ENCODE data around the gene CASTOR1.

Gene CASTOR1

DNA sequence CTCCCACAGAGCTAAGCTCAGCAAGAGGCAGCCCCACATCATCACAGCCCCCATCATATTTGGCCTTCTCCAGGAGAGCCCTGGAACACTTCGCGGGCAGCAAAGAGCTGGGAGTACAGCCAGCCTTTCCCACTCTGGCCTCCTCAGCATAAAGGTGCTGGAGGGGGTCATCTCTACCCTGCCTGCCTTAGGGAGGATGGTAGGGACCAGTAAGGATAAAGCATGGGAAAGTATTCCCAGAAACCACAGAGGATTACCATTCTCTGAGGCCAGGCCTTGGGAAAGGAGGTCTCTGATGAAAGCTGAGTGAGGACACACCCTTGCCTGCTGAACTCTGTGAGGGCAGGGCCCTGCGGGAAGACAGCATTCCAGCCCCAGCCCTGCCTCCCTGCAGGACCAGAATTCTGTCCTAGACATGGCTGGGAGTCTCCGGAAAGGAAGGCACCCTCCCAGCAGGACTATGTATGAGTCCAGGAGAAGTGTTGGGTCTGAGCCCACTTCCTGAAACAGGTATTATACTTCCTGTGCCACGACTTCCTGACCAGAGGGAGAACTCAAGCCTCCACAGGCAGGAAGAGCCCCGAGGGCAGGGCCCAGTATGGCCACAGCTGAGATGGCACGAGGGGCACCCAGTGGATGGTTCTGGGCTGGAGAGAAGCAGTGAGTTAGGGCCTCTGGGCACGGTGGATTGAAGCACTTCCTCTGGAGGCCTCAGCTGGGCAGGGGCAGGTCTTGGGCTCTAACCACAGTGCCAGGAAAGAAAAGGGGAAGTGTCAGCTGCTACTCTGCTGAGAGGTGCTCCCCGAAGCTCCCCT is 12.9 kb upstream of the CASTOR1 start:
- no peaks in the 10 kb centered on the region for H3K9me3 Mint-ChIP-seq
- DNase-seq, result no peak
- peaks cover 68% of the 10 kb centered on the region for H3K36me3 Mint-ChIP-seq
- H3K27ac Mint-ChIP-seq, result peak overlapping the region; percentile 96
- H3K27me3 Mint-ChIP-seq, result no peaks in the 10 kb centered on the region
- peaks cover 97% of the 10 kb centered on the region for H3K4me1 Mint-ChIP-seq
- peak overlapping the region; percentile 19 for H3K4me3 Mint-ChIP-seq
- CTCF ChIA-PET, result interaction anchor here (0.6 to 6.7 kb wide), 6 partner anchors 12 to 124 kb away, joined by 3 to 57 read pairs (median 4); partner anchors contain the start of genes CASTOR1 and RNF215

DNA sequence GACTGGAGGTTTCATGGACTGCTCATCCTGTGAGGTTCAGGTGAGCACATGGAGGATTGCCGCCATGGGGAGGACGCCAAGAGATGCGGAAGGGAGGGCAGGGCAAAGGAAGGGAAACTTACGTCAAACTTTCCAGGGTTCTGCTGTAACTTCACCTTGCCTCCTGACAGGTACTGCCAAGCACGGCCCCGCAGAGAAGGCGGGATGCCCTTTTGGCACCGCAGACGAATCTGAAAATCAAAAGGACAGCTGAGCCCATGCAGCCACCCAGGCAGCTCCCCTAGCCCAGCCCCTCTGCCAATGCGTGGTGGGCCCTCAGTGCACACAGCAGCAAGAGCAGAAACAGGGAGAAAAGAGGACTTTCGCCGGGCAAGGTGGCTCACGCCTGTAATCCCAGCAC is 10.0 kb upstream of the CASTOR1 start:
- H3K36me3 Mint-ChIP-seq, result peaks cover 72% of the 10 kb centered on the region

DNA sequence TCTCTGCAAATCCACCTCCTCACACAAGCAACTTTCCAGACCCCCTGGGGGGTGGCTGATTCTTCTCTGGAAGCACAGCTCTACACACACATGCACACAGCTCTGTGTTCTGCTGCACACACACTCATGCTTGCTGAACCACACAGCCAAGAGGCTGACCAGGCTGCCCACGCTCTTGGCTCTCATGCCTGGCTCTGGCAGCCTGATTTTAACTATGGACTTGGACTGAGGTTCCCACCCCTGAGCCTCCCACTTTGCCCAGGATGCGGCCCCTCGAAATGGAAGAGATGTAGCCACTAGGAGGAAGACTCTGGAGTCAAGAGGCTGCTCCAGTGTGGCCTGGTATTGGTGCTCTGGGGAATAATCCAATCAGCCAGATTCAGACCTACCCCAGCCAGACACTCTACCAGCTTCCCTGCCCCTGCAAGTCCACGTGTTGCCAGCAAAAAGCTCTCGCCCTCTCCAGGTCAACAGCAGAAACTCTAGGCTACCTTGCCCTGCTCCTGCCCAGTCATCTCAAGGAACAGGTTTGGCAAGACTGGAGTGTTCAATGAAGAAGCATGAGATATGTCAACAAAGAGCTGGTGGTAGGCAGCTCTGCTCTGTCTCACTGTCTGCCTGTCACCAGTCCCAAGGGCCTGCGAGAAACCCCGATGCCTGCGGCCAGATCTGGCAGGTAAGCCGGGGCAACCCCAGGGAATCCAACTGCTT is 8.8 kb upstream of the CASTOR1 start:
- no peak for DNase-seq
- Mint-ChIP-seq H3K36me3 (peaks cover 73% of the 10 kb centered on the region), H3K9me3 (no peaks in the 10 kb centered on the region), H3K4me3 (no peak overlapping the region), H3K27me3 (no peaks in the 10 kb centered on the region), H3K4me1 (peaks cover 81% of the 10 kb centered on the region), H3K27ac (peak overlapping the region; percentile 97)
- CTCF ChIA-PET, result interaction anchor here (0.9 to 1.1 kb wide), 3 partner anchors 11 to 188 kb away, joined by 3 to 4 read pairs (median 3); no protein-coding TSS in a partner anchor

More for the DNA sequence above, 10.0 kb upstream of the CASTOR1 start:
- H3K27me3 Mint-ChIP-seq, result no peaks in the 10 kb centered on the region
- H3K4me3 Mint-ChIP-seq, result no peak overlapping the region
- no peak for DNase-seq
- CTCF ChIA-PET, result interaction anchor here (3.1 kb wide), 1 partner anchor 11 kb away, joined by 12 read pairs; no protein-coding TSS in a partner anchor
- H3K4me1 Mint-ChIP-seq, result peaks cover 88% of the 10 kb centered on the region
- no peaks in the 10 kb centered on the region for H3K9me3 Mint-ChIP-seq
- H3K27ac Mint-ChIP-seq, result no peak overlapping the region

DNA sequence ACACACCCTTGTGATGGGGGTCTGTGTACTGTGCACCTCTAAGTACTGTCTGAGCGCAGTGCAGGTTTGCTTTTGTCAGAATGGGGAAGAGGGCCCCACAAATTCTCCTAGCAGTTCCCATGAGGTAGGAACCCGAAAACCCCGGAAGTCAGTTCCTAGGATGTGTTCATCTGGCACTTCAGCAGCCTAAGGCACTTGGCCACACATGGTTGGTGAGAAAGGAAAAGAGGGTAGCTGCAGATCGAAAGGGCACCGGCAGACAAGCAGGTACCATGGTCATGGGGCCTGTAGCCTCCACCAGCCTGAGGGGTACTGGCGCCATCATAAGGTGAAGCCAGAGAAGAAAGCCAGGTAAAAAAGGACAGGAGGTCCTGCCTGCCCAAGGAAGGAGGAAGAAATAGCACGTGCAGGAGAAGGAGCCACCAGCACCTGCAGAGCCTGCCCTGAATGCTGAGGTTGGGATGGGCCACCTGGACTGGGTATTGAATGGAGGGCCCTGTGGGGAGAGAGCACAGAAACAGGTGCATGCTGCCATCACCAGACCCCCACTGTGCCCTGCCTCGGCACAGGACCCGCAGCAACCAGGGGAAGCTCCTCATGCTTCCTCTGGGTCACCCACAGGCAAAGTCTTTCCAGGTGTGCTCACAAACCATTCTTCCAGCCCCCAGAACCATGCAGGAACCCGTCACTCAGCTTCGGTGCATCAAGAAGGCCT is 8.1 kb upstream of the CASTOR1 start:
- Mint-ChIP-seq H3K27me3 (no peaks in the 10 kb centered on the region), H3K4me1 (peaks cover 74% of the 10 kb centered on the region), H3K4me3 (no peak overlapping the region)

DNA sequence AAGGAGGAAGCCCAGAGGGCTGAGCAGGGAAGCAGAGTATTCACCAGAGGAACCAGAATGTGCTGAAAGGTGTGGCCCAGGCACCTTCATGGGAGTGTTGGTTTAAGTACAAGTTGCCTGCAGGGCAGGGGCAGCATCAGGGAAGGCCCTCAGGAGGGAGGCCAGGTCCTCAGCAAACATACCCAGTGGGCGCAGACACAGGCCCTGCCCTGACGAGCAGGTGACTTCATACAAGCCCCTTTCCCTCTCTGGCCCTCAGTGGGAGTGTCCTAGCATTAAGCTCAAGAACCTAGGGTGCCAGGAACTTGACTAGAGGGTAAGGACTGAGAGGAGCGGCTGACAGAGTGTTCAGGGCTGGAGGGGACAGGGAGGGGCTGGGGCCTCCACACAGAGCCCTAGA is 7.5 kb upstream of the CASTOR1 start:
- H3K4me1 Mint-ChIP-seq, result peaks cover 71% of the 10 kb centered on the region
- CTCF ChIA-PET, result no interaction called here
- H3K36me3 Mint-ChIP-seq, result peaks cover 70% of the 10 kb centered on the region
- no peaks in the 10 kb centered on the region for H3K9me3 Mint-ChIP-seq
- no peak overlapping the region for H3K4me3 Mint-ChIP-seq
- peak overlapping the region; percentile 97 for H3K27ac Mint-ChIP-seq
- H3K27me3 Mint-ChIP-seq, result no peaks in the 10 kb centered on the region
- no peak for DNase-seq

More for the DNA sequence above, 8.1 kb upstream of the CASTOR1 start:
- CTCF ChIA-PET, result interaction anchor here (0.9 to 1.1 kb wide), 3 partner anchors 10 to 188 kb away, joined by 3 to 4 read pairs (median 3); no protein-coding TSS in a partner anchor
- no peaks in the 10 kb centered on the region for H3K9me3 Mint-ChIP-seq
- DNase-seq, result no peak
- peaks cover 75% of the 10 kb centered on the region for H3K36me3 Mint-ChIP-seq
- H3K27ac Mint-ChIP-seq, result peak overlapping the region; percentile 97

DNA sequence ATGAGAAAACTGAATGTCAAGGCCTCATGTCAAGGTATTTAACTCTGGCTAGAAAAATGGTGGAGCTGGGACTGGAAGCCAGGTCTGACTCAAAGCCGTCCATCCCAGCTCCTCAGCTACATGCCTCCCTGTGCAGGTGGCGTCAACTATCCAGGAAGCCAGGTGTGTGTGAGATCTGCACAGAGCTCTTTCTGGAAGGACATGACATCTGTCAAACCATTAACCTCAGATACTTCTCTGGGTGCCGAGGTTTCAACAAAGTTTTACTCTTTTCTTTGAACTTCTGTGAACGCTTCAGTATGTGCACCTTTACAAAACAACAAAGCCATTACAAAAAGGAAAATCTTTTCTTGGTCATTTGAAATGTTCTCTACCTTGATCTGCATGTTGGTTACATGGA is 7.0 kb upstream of the CASTOR1 start:
- DNase-seq, result no peak
- H3K4me1 Mint-ChIP-seq, result peaks cover 71% of the 10 kb centered on the region
- H3K36me3 Mint-ChIP-seq, result peaks cover 65% of the 10 kb centered on the region
- H3K9me3 Mint-ChIP-seq, result no peaks in the 10 kb centered on the region
- no peak overlapping the region for H3K4me3 Mint-ChIP-seq
- CTCF ChIA-PET, result interaction anchor here (1.2 kb wide), 1 partner anchor 101 kb away, joined by 3 read pairs; the partner anchor contains the start of gene SEC14L2
- no peaks in the 10 kb centered on the region for H3K27me3 Mint-ChIP-seq
- H3K27ac Mint-ChIP-seq, result peak overlapping the region; percentile 97

DNA sequence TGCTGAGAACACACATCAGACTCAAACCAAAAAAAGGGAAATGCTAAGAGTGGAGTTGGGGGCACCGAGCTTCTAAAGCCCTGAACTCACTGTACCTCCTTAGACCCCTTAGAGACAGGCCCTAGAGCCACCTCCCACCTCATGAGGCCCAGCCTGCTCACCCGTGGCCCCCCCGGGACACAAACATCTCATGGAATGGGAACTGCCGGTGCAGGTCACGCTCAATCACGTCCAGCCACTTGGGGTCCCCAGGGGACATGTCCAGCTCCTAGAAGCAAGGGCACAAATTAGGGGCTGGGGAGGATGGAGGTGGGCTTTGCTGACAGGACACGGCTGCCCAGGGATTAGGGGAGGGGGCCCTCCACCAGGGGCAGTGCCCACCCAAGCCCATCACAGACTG is 6.3 kb upstream of the CASTOR1 start:
- H3K4me1 Mint-ChIP-seq, result peaks cover 71% of the 10 kb centered on the region
- CTCF ChIA-PET, result interaction anchor here (1.2 kb wide), 1 partner anchor 102 kb away, joined by 3 read pairs; the partner anchor contains the start of gene SEC14L2
- no peaks in the 10 kb centered on the region for H3K27me3 Mint-ChIP-seq
- H3K9me3 Mint-ChIP-seq, result no peaks in the 10 kb centered on the region
- peaks cover 59% of the 10 kb centered on the region for H3K36me3 Mint-ChIP-seq
- H3K4me3 Mint-ChIP-seq, result no peak overlapping the region
- DNase-seq, result no peak
- H3K27ac Mint-ChIP-seq, result peak overlapping the region; percentile 97

DNA sequence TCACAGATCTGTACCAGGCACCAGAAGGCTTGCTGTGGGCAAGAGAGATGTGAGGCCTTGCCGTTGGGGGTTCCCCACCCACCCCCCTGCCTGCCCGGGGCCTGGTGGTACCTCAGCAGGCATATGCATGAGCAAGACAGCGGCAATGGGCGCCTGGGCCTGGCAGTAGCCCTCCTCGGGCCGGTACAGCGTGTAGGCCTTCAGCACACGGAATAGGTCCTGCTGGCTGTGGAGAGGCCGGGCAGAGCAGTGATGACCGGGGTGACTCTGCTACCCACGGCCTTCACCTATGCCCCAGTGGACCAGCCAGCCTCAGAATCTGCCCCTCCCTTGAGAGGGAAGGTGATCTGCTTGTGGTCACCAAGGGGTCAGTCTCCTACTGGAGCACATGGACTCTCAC is 5.5 kb upstream of the CASTOR1 start:
- Mint-ChIP-seq H3K4me1 (peaks cover 72% of the 10 kb centered on the region), H3K36me3 (peaks cover 56% of the 10 kb centered on the region), H3K27me3 (no peaks in the 10 kb centered on the region), H3K9me3 (no peaks in the 10 kb centered on the region), H3K27ac (no peak overlapping the region), H3K4me3 (no peak overlapping the region)
- DNase-seq, result no peak
- CTCF ChIA-PET, result no interaction called here

DNA sequence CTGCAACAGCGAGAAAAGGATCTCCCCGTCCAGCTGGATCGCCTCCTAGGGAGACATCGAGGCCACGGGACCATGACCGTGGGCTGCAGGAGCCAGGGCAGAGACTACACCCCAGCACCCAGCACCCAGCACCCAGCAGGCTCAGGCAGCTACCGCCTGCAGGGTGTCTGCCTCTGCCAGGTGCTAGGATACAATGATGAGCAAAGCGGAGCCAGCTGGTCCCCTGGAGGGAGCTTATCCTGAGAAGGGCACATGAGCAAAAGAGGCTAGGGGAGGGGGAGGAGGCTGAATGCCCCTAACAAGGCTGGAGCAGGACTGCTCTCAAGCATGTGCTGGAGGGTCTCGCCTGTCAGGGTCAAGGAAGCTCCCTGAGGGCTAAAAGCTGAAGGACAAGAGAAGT is 4.8 kb upstream of the CASTOR1 start:
- peaks cover 52% of the 10 kb centered on the region for H3K36me3 Mint-ChIP-seq
- H3K27me3 Mint-ChIP-seq, result no peaks in the 10 kb centered on the region
- peak overlapping the region; percentile 77 for H3K27ac Mint-ChIP-seq
- H3K9me3 Mint-ChIP-seq, result no peaks in the 10 kb centered on the region
- CTCF ChIA-PET, result interaction anchor here (8.7 kb wide), 1 partner anchor 12 kb away, joined by 57 read pairs; no protein-coding TSS in a partner anchor
- no peak for DNase-seq
- H3K4me1 Mint-ChIP-seq, result peaks cover 70% of the 10 kb centered on the region
- H3K4me3 Mint-ChIP-seq, result no peak overlapping the region

DNA sequence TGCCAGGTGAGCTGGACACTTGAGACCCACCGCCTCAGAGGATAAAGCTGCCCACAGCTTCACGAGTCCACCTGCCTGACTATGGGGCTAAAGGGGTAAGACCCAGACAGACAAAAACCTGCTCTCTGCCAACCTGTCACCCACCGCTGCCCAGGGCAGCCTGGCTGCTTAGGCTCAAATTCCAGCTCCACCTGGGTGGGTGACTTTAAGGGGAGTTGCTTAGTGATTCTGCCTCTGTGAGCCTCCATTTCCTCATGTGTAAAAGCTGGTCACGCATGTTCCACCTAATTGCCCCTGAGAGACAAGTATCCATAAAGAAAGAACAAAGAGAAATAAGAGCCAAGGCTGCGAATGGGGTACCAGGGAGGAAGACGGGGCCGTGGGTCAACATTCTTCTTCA is 3.7 kb upstream of the CASTOR1 start:
- H3K4me1 Mint-ChIP-seq, result peaks cover 70% of the 10 kb centered on the region
- H3K27me3 Mint-ChIP-seq, result no peaks in the 10 kb centered on the region
- no peaks in the 10 kb centered on the region for H3K9me3 Mint-ChIP-seq
- H3K36me3 Mint-ChIP-seq, result peaks cover 43% of the 10 kb centered on the region
- H3K4me3 Mint-ChIP-seq, result no peak overlapping the region
- DNase-seq, result no peak
- H3K27ac Mint-ChIP-seq, result no peak overlapping the region
- CTCF ChIA-PET, result interaction anchor here (8.7 kb wide), 1 partner anchor 13 kb away, joined by 57 read pairs; no protein-coding TSS in a partner anchor

DNA sequence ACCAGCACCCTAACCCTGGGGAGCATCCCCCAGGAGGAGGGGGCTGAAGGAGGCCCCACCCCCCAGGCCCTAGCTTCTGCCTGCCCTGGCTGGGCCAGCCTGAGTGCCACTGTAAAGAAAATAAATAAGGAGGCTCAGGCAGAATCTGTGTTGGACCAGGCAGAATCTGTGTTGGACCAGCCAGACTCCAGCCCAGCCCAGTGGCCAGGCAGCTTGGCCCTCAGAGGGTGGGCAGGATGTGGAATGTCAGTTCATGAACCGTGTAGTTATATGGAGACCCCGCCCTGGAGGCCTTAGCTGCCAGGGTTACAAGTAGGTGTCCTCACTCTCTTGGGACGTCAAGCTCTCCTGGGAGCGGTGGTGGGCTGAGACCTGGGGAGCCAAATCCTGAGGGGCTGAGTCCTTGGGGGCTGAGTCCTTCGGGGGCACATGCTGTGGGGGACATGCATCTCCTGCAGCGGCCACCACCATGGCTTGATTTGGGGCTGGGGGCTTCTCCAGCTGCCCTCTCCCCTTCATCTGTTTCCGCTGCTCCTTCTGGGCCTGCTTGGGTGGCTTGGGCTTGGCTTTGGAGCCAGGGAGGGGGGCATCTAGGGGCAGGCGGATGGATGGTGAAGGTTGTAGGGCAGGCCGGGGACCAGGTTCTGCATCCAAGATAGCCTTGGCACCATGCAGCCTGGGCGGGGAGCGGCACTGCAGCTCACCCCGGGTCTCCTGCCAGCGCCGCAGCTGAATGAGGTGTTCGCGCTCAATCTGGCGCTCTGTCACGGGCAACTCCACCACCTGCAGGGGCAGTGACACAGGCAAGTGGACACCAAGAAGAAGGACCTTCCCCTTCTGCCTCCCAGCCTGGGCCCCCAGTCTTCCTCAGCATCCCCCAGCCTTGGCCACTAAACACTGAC is 3.0 kb upstream of the CASTOR1 start:
- Mint-ChIP-seq H3K9me3 (no peaks in the 10 kb centered on the region), H3K4me3 (no peak overlapping the region), H3K36me3 (peaks cover 36% of the 10 kb centered on the region), H3K4me1 (peaks cover 70% of the 10 kb centered on the region), H3K27me3 (no peaks in the 10 kb centered on the region), H3K27ac (no peak overlapping the region)
- CTCF ChIA-PET, result interaction anchor here (6.7 to 8.7 kb wide), 3 partner anchors 13 to 96 kb away, joined by 57 to 252 read pairs (median 62); partner anchors contain the start of genes RNF215 and TBC1D10A
- DNase-seq, result no peak

DNA sequence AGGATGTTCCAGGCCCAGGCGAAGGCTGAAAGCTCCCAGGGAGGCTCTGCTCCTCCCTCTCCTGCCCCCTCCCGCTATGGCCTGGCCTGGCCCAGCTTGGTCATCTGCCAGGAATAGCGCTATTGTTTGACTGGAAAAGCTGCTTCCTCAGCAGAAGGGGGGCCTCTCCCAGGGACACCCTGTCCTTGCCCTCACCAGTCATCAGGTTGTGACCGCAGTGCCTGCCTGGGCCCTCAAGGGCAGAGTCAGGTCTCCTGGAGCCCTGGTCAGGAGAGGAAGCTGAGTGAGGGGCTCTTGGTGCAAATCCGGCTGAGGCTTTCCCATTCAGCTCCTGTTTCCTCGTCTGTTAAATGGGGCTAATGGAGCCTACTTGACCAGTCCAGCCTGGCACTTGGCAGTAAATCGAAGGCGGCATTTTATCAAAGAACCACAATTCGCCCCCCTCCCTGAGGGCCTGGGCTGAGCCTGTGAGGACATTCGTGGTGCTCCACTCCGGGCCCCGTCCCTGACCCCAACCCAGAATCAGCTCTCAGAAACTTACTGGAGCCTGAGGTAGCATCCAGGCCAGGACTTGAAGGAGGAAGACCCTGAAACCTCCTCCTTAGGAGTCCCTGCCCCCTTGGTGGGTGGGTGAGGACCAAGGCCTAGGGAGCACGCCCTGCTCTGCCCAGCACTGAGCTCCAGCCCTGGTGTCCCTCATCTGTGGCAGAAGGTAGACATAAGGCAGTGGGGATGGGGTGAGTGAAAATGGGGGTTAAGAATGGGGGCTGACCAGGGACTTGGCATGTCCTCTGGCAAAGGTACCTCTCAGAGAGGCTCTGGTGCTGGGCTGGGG is 2.0 kb upstream of the CASTOR1 start:
- Mint-ChIP-seq H3K36me3 (peaks cover 29% of the 10 kb centered on the region), H3K9me3 (no peaks in the 10 kb centered on the region), H3K27ac (peak overlapping the region; percentile 87), H3K4me1 (peaks cover 70% of the 10 kb centered on the region), H3K27me3 (no peaks in the 10 kb centered on the region), H3K4me3 (no peak overlapping the region)
- no peak for DNase-seq
- CTCF ChIA-PET, result interaction anchor here (0.9 to 8.7 kb wide), 6 partner anchors 14 to 97 kb away, joined by 3 to 252 read pairs (median 58); partner anchors contain the start of genes RNF215 and TBC1D10A
